ENCODE data around the gene PDX1.
"Not testable (repeated sequence)": the region's sequence is repeated elsewhere in the genome, so short reads cannot be mapped to it uniquely, and the experiment has no call there.

Gene PDX1

GRCh38 chr13:27954406-27954851, 34.6 kb downstream of the PDX1 start:
- FAIRE-seq (no peak), DNase-seq (ENCODE audit: insufficient read length, low spot score) (no peak)

- FAIRE-seq (peak; percentile 65), DNase-seq (ENCODE audit: insufficient read length, low spot score) (no peak)
Observed at GRCh38 chr13:27955014-27955591, 35.3 kb downstream of the PDX1 start.

- no peak for DNase-seq (ENCODE audit: insufficient read length, low spot score)
- no peak for FAIRE-seq
Observed at GRCh38 chr13:27956576-27957300, 36.9 kb downstream of the PDX1 start.

- DNase-seq (ENCODE audit: insufficient read length, low spot score) (no peak), FAIRE-seq (no peak)
Observed at GRCh38 chr13:27959976-27960361, 40.2 kb downstream of the PDX1 start.

- DNase-seq (ENCODE audit: insufficient read length, low spot score) (peak; percentile 37), FAIRE-seq (no peak)
Observed at GRCh38 chr13:27960362-27961226, 40.8 kb downstream of the PDX1 start.

- FAIRE-seq = no peak
- DNase-seq (ENCODE audit: insufficient read length, low spot score) = no peak
Observed at GRCh38 chr13:27961227-27962085, 41.7 kb downstream of the PDX1 start.

- DNase-seq (ENCODE audit: insufficient read length, low spot score) (no peak), FAIRE-seq (no peak)
Observed at GRCh38 chr13:27962128-27962841, 42.5 kb downstream of the PDX1 start.

- DNase-seq (ENCODE audit: insufficient read length, low spot score) (no peak), FAIRE-seq (no peak)
Observed at GRCh38 chr13:27962982-27963381, 43.2 kb downstream of the PDX1 start.

- no peak for FAIRE-seq
- no peak for DNase-seq (ENCODE audit: insufficient read length, low spot score)
Observed at GRCh38 chr13:27963491-27963890, 43.7 kb downstream of the PDX1 start.

GRCh38 chr13:27964206-27964605, 44.4 kb downstream of the PDX1 start:
- not testable (repeated sequence) for DNase-seq (ENCODE audit: insufficient read length, low spot score); FAIRE-seq

- FAIRE-seq (no peak), DNase-seq (ENCODE audit: insufficient read length, low spot score) (no peak)
Observed at GRCh38 chr13:27964741-27965323, 45.0 kb downstream of the PDX1 start.

- no peak for DNase-seq (ENCODE audit: insufficient read length, low spot score)
- no peak for FAIRE-seq
Observed at GRCh38 chr13:27965343-27965739, 45.5 kb downstream of the PDX1 start.

- FAIRE-seq (no peak), DNase-seq (ENCODE audit: insufficient read length, low spot score) (no peak)
Observed at GRCh38 chr13:27965740-27966640, 46.2 kb downstream of the PDX1 start.

GRCh38 chr13:27966641-27967202, 46.9 kb downstream of the PDX1 start:
- DNase-seq (ENCODE audit: insufficient read length, low spot score) (no peak), FAIRE-seq (no peak)

GRCh38 chr13:27967203-27967735, 47.5 kb downstream of the PDX1 start:
- FAIRE-seq = no peak
- no peak for DNase-seq (ENCODE audit: insufficient read length, low spot score)

- no peak for FAIRE-seq
- DNase-seq (ENCODE audit: insufficient read length, low spot score) = no peak
Observed at GRCh38 chr13:27967736-27968315, 48.0 kb downstream of the PDX1 start.

- DNase-seq (ENCODE audit: insufficient read length, low spot score) = no peak
- no peak for FAIRE-seq
Observed at GRCh38 chr13:27968316-27969081, 48.7 kb downstream of the PDX1 start.
